ENCODE measurements around the gene FRMPD2.

GRCh38 chr10:48209241-48209640 is 65.3 kb downstream of the FRMPD2 start:
- TF ChIP-seq CTCF (conservative IDR thresholded peaks at IDR 0.05; ENCODE audit: low read depth in 2 of 2) (no peak), EZH2 (IDR thresholded peaks at IDR 0.05; ENCODE audit: low read depth, unreplicated experiment) (no peak), POLR2AphosphoS5 (IDR thresholded peaks at IDR 0.05; ENCODE audit: low read depth) (no peak), CREB1 (CRISPR knock-in tag; IDR thresholded peaks at IDR 0.05; ENCODE audit: low read depth) (no peak), REST (IDR thresholded peaks at IDR 0.05; ENCODE audit: unreplicated experiment) (no peak), EZH2phosphoT487 (IDR thresholded peaks at IDR 0.05; ENCODE audit: unreplicated experiment) (no peak), ZNF462 (CRISPR knock-in tag; IDR thresholded peaks at IDR 0.05) (no peak), NANOG (IDR thresholded peaks at IDR 0.05; ENCODE audit: borderline replicate concordance) (no peak), JUNB (IDR thresholded peaks at IDR 0.05; ENCODE audit: unreplicated experiment) (no peak), ZNF114 (CRISPR knock-in tag; IDR thresholded peaks at IDR 0.05) (no peak), STAT1 (IDR thresholded peaks at IDR 0.05; ENCODE audit: unreplicated experiment) (no peak), ETS1 (IDR thresholded peaks at IDR 0.05) (no peak), ZNF331 (CRISPR knock-in tag; IDR thresholded peaks at IDR 0.05; ENCODE audit: low read depth) (no peak)

Data from GM23338 (cell line).